Stimulated activated CD8-positive, alpha-beta memory T cell treated with anti-CD3 and anti-CD28 coated beads, Interleukin-2, amount 100 ng/mL, for 1 hour (primary cell): Measurements from ENCODE around the gene OPRL1.
"Not testable (repeated sequence)": the region's sequence is repeated elsewhere in the genome, so short reads cannot be mapped to it uniquely, and the experiment has no call there.

Experiments
- DNase-seq, 2 donors: peaks; one replicate each; pipeline ENCODE4 v3.0.0-alpha.2; 2020; ENCODE audit warnings: low read depth in 2 of 2

Gene OPRL1

GRCh38 chr20:64083804-64084684, 4.2 kb downstream of the OPRL1 start, which contains the start of gene LKAAEAR1:
Gene LKAAEAR1 (minus strand): TSS chr20:64084398. CDS start chr20:64084219, 179 bp downstream.
- DNase-seq, result no peak

- DNase-seq, result no peak
Observed at GRCh38 chr20:64084685-64085152, 4.8 kb downstream of the OPRL1 start.

GRCh38 chr20:64086801-64087200, 6.9 kb downstream of the OPRL1 start:
- DNase-seq, result no peak

GRCh38 chr20:64087226-64087825, 7.4 kb downstream of the OPRL1 start:
- not testable (repeated sequence) for DNase-seq

- not testable (repeated sequence) for DNase-seq
Observed at GRCh38 chr20:64088586-64088985, 8.7 kb downstream of the OPRL1 start.

- DNase-seq, result no peak
Observed at GRCh38 chr20:64090165-64090564, 10.3 kb downstream of the OPRL1 start.

GRCh38 chr20:64091340-64091739, 11.5 kb downstream of the OPRL1 start:
- no peak for DNase-seq

- DNase-seq, result no peak
Observed at GRCh38 chr20:64091770-64092169, 11.9 kb downstream of the OPRL1 start.

GRCh38 chr20:64092258-64093012, 12.6 kb downstream of the OPRL1 start:
- DNase-seq, result no peak

GRCh38 chr20:64093013-64093503, 13.2 kb downstream of the OPRL1 start:
- no peak for DNase-seq

- DNase-seq, result no peak
Observed at GRCh38 chr20:64095455-64095854, 15.6 kb downstream of the OPRL1 start.

- no peak for DNase-seq
Observed at GRCh38 chr20:64095927-64096326, 16.0 kb downstream of the OPRL1 start.

GRCh38 chr20:64096535-64096934, 16.7 kb downstream of the OPRL1 start:
- no peak for DNase-seq

- DNase-seq, result no peak
Observed at GRCh38 chr20:64098471-64099013, 18.7 kb downstream of the OPRL1 start.

- no peak for DNase-seq
Observed at GRCh38 chr20:64099086-64099786, 19.4 kb downstream of the OPRL1 start.

- no peak for DNase-seq
Observed at GRCh38 chr20:64099880-64100565, 20.1 kb downstream of the OPRL1 start.

- no peak for DNase-seq
Observed at GRCh38 chr20:64100566-64100888, 20.6 kb downstream of the OPRL1 start.

- DNase-seq, result no peak
Observed at GRCh38 chr20:64100946-64101688, 21.2 kb downstream of the OPRL1 start.

- DNase-seq, result peak; percentile 44 to 45
Observed at GRCh38 chr20:64101731-64102621, 22.1 kb downstream of the OPRL1 start.
